SU-DHL-6 (cell line): ENCODE results near the gene ANKFY1.
A peak's percentile ranks its signal among the peaks of the same experiment; 100 is the strongest.

ENCODE experiments used
- H2AFZ ChIP-seq: fragments of 200-600 bp; sonication (generic); 2 replicates; pipeline ENCODE4 v1.6.1; 2014; ENCODE audit warnings: low read depth, mild to moderate bottlenecking, moderate library complexity, mixed read lengths, antibody characterized with exemption, low read length; ENCODE audit not compliant: severe bottlenecking
- H3F3A ChIP-seq: fragments of 200-600 bp; shearing (Covaris generic); 2 replicates; pipeline ENCODE4 v1.6.0; 2016; ENCODE audit warnings: antibody characterized with exemption, mild to moderate bottlenecking; ENCODE audit not compliant: insufficient read depth
- H3K27ac ChIP-seq: fragments of 200-600 bp; sonication (generic); 2 replicates; pipeline ENCODE4 v1.5.1; 2016; ENCODE audit warnings: low read depth, mild to moderate bottlenecking, low read length, moderate library complexity, mixed read lengths
- H3K27me3 ChIP-seq: fragments of 200-600 bp; sonication (generic), shearing (Covaris generic); 2 replicates; pipeline ENCODE4 v1.6.0; 2014; ENCODE audit warnings: mild to moderate bottlenecking, low read length
- H3K36me3 ChIP-seq: fragments of 200-600 bp; sonication (generic); 2 replicates; pipeline ENCODE4 v1.6.1; 2014; ENCODE audit warnings: mild to moderate bottlenecking, low read length, mixed read lengths
- H3K4me2 ChIP-seq: fragments of 300-600, 200-600 bp; shearing (Covaris generic), sonication (generic); 2 replicates; pipeline ENCODE4 v1.6.0; 2014; ENCODE audit warnings: low read length, low read depth, mild to moderate bottlenecking; ENCODE audit not compliant: poor library complexity, severe bottlenecking
- H3K4me3 ChIP-seq: fragments of 200-600 bp; sonication (generic); 2 replicates; pipeline ENCODE4 v1.5.1; 2014; ENCODE audit warnings: antibody characterized with exemption, low read length, mild to moderate bottlenecking, mixed read lengths; ENCODE audit not compliant: insufficient read depth, poor library complexity, severe bottlenecking
- H3K79me2 ChIP-seq: fragments of 200-600 bp; sonication (generic); 2 replicates; pipeline ENCODE4 v1.6.1; 2014; ENCODE audit warnings: mild to moderate bottlenecking, low read length, moderate library complexity; ENCODE audit not compliant: insufficient read depth
- H3K9ac ChIP-seq: fragments of 200-600 bp; sonication (generic); 2 replicates; pipeline ENCODE4 v1.7.0; 2014; ENCODE audit warnings: mild to moderate bottlenecking, low read length
- H3K9me2 ChIP-seq: fragments of 200-600 bp; sonication (generic); replicated peaks from 2 replicates; pipeline ENCODE4 v1.6.1; 2014; ENCODE audit warnings: low read length; ENCODE audit not compliant: insufficient read depth
- H3K9me3 ChIP-seq: fragments of 200-600 bp; sonication (generic); 2 replicates; pipeline ENCODE4 v1.6.1; 2014; ENCODE audit warnings: low read length, mixed read lengths; ENCODE audit not compliant: insufficient read depth
- H4K20me1 ChIP-seq: fragments of 200-600 bp; sonication (generic); 2 replicates; pipeline ENCODE4 v1.6.1; 2014; ENCODE audit warnings: low read depth, mild to moderate bottlenecking, antibody characterized with exemption, low read length, moderate library complexity, mixed read lengths
- CTCF ChIP-seq: fragments of 200-600 bp; sonication (generic); IDR thresholded peaks from one replicate; pipeline ENCODE4 v1.5.1; 2017; ENCODE audit warnings: antibody characterized with exemption, mild to moderate bottlenecking, low read length, moderate library complexity; ENCODE audit not compliant: insufficient read depth, poor library complexity, severe bottlenecking
- EZH2phosphoT487 ChIP-seq: fragments of 200-600 bp; sonication (generic), shearing (Covaris generic); conservative IDR thresholded peaks from 2 replicates; pipeline ENCODE4 v1.6.1; 2018; ENCODE audit warnings: mild to moderate bottlenecking, antibody characterized with exemption, low read length, moderate library complexity, mixed read lengths

Gene ANKFY1

GRCh38 chr17:4295686-4296085, 31.9 kb upstream of the ANKFY1 start:
- no peak overlapping the region for H3K4me2 ChIP-seq
- H3K27me3 ChIP-seq = no peaks in the 10 kb centered on the region
- H4K20me1 ChIP-seq = peaks cover 5% of the 10 kb centered on the region; the same call in 1 of the 2 replicates
- no peak overlapping the region for H2AFZ ChIP-seq
- no peak overlapping the region for H3K4me3 ChIP-seq
- H3K9ac ChIP-seq = no peak overlapping the region
- H3K79me2 ChIP-seq = peaks cover 67% of the 10 kb centered on the region
- H3K9me3 ChIP-seq = no peaks in the 10 kb centered on the region
- peaks cover 21% of the 10 kb centered on the region; the same call in 1 of the 2 replicates for H3K36me3 ChIP-seq
- TF ChIP-seq EZH2phosphoT487 (no peak), CTCF (no peak)
- H3K9me2 ChIP-seq = no peaks in the 10 kb centered on the region
- H3F3A ChIP-seq = peaks cover 25% of the 10 kb centered on the region; the same call in 1 of the 2 replicates
- 0 out of 2 replicates have a peak overlapping the region, but pooled peaks have one; percentile 14 for H3K27ac ChIP-seq

GRCh38 chr17:4293572-4293971, 29.8 kb upstream of the ANKFY1 start:
- H3K79me2 ChIP-seq = peaks cover 60% of the 10 kb centered on the region

GRCh38 chr17:4287710-4288109, 23.9 kb upstream of the ANKFY1 start:
- H4K20me1 ChIP-seq = no peaks in the 10 kb centered on the region
- TF ChIP-seq EZH2phosphoT487 (no peak), CTCF (no peak)
- peaks cover 15% of the 10 kb centered on the region; the same call in 1 of the 2 replicates for H3K79me2 ChIP-seq
- no peaks in the 10 kb centered on the region for H3K9me2 ChIP-seq
- H3K9me3 ChIP-seq = no peaks in the 10 kb centered on the region
- no peaks in the 10 kb centered on the region for H3K27me3 ChIP-seq
- no peak overlapping the region for H3K4me2 ChIP-seq
- H3K4me3 ChIP-seq = no peak overlapping the region
- H3K9ac ChIP-seq = no peak overlapping the region
- H2AFZ ChIP-seq = no peak overlapping the region
- H3F3A ChIP-seq = peaks cover 14% of the 10 kb centered on the region; the same call in 1 of the 2 replicates
- peaks cover 17% of the 10 kb centered on the region; the same call in 1 of the 2 replicates for H3K36me3 ChIP-seq
- no peak overlapping the region for H3K27ac ChIP-seq

More at GRCh38 chr17:4293572-4293971, 29.8 kb upstream of the ANKFY1 start:
- Histone ChIP-seq H3K9me3 (no peaks in the 10 kb centered on the region), H3K27ac (no peak overlapping the region), H3K4me3 (no peak overlapping the region), H3K9me2 (no peaks in the 10 kb centered on the region), H3K36me3 (peaks cover 33% of the 10 kb centered on the region; the same call in 1 of the 2 replicates), H3K9ac (no peak overlapping the region), H2AFZ (no peak overlapping the region), H3K27me3 (no peaks in the 10 kb centered on the region), H3K4me2 (no peak overlapping the region), H3F3A (peaks cover 31% of the 10 kb centered on the region; the same call in 1 of the 2 replicates), H4K20me1 (peaks cover 5% of the 10 kb centered on the region; the same call in 1 of the 2 replicates)
- TF ChIP-seq CTCF = no peak
- TF ChIP-seq EZH2phosphoT487 = no peak
